ENCODE data around the gene MADCAM1.

- no peak for TF ChIP-seq CTCF (conservative IDR thresholded peaks at IDR 0.05 in 1 of 2, IDR thresholded peaks at IDR 0.05 in 1 of 2; ENCODE audit: extremely low read depth in 1 of 2, insufficient read depth in 1 of 2, low read depth in 1 of 2, low read length in 2 of 2)
- TF ChIP-seq EZH2 (IDR thresholded peaks at IDR 0.05; ENCODE audit: borderline replicate concordance, low read length), result no peak
Measured at GRCh38 chr19:548886-549830, 52.9 kb downstream of the MADCAM1 start.

All from mammary epithelial cell (primary cell).